ENCODE results near the gene AFTPH.
A peak's percentile ranks its signal among the peaks of the same experiment; 100 is the strongest.

The AFTPH gene

GRCh38 chr2:64606479-64607363 lies 82.6 kb downstream of the AFTPH start:
- H3K4me3 ChIP-seq (ENCODE audit: low read depth, low read length), result peak overlapping the region; percentile 42; the same call in 1 of the 2 replicates
- peaks cover 20% of the 10 kb centered on the region; the same call in 1 of the 2 replicates for H3K27me3 ChIP-seq (ENCODE audit: control insufficient read depth, insufficient read depth, low read length)
- H3K36me3 ChIP-seq (ENCODE audit: control insufficient read depth, insufficient read depth, low read length), result no peaks in the 10 kb centered on the region
- H3K27ac ChIP-seq (ENCODE audit: low read depth, low read length), result no peak overlapping the region
- H3K4me1 ChIP-seq (ENCODE audit: control insufficient read depth, insufficient read depth, low read length), result peaks cover 16% of the 10 kb centered on the region
- H3K9ac ChIP-seq (ENCODE audit: low read length), result no peak overlapping the region
- H3K9me3 ChIP-seq (ENCODE audit: control insufficient read depth, insufficient read depth, low read depth, low read length), result peaks cover 7% of the 10 kb centered on the region

GRCh38 chr2:64607381-64608304 lies 83.5 kb downstream of the AFTPH start:
- Histone ChIP-seq H3K4me1 (ENCODE audit: control insufficient read depth, insufficient read depth, low read length) (peaks cover 16% of the 10 kb centered on the region), H3K36me3 (ENCODE audit: control insufficient read depth, insufficient read depth, low read length) (no peaks in the 10 kb centered on the region), H3K9ac (ENCODE audit: low read length) (no peak overlapping the region), H3K27ac (ENCODE audit: low read depth, low read length) (no peak overlapping the region), H3K27me3 (ENCODE audit: control insufficient read depth, insufficient read depth, low read length) (peaks cover 20% of the 10 kb centered on the region; the same call in 1 of the 2 replicates), H3K4me3 (ENCODE audit: low read depth, low read length) (no peak overlapping the region), H3K9me3 (ENCODE audit: control insufficient read depth, insufficient read depth, low read depth, low read length) (peaks cover 7% of the 10 kb centered on the region)

- Histone ChIP-seq H3K4me1 (ENCODE audit: control insufficient read depth, insufficient read depth, low read length) (peaks cover 16% of the 10 kb centered on the region), H3K9ac (ENCODE audit: low read length) (no peak overlapping the region), H3K9me3 (ENCODE audit: control insufficient read depth, insufficient read depth, low read depth, low read length) (peaks cover 6% of the 10 kb centered on the region), H3K27ac (ENCODE audit: low read depth, low read length) (no peak overlapping the region), H3K36me3 (ENCODE audit: control insufficient read depth, insufficient read depth, low read length) (no peaks in the 10 kb centered on the region), H3K4me3 (ENCODE audit: low read depth, low read length) (peak overlapping the region; percentile 64), H3K27me3 (ENCODE audit: control insufficient read depth, insufficient read depth, low read length) (peaks cover 20% of the 10 kb centered on the region; the same call in 1 of the 2 replicates)
These were observed 84.7 kb downstream of the AFTPH start for GRCh38 chr2:64608867-64609226.

GRCh38 chr2:64609227-64609941 lies 85.3 kb downstream of the AFTPH start:
- H3K9ac ChIP-seq (ENCODE audit: low read length), result peak overlapping the region; percentile 70
- H3K4me3 ChIP-seq (ENCODE audit: low read depth, low read length), result peak overlapping the region; percentile 64
- peaks cover 16% of the 10 kb centered on the region for H3K4me1 ChIP-seq (ENCODE audit: control insufficient read depth, insufficient read depth, low read length)
- peaks cover 20% of the 10 kb centered on the region; the same call in 1 of the 2 replicates for H3K27me3 ChIP-seq (ENCODE audit: control insufficient read depth, insufficient read depth, low read length)
- no peak overlapping the region for H3K27ac ChIP-seq (ENCODE audit: low read depth, low read length)
- H3K36me3 ChIP-seq (ENCODE audit: control insufficient read depth, insufficient read depth, low read length), result no peaks in the 10 kb centered on the region
- peaks cover under 1% of the 10 kb centered on the region; the same call in 1 of the 2 replicates for H3K9me3 ChIP-seq (ENCODE audit: control insufficient read depth, insufficient read depth, low read depth, low read length)

- Histone ChIP-seq H3K9me3 (ENCODE audit: control insufficient read depth, insufficient read depth, low read depth, low read length) (no peaks in the 10 kb centered on the region), H3K4me3 (ENCODE audit: low read depth, low read length) (peak overlapping the region; percentile 64), H3K27me3 (ENCODE audit: control insufficient read depth, insufficient read depth, low read length) (peaks cover 20% of the 10 kb centered on the region; the same call in 1 of the 2 replicates), H3K36me3 (ENCODE audit: control insufficient read depth, insufficient read depth, low read length) (no peaks in the 10 kb centered on the region), H3K4me1 (ENCODE audit: control insufficient read depth, insufficient read depth, low read length) (peaks cover 16% of the 10 kb centered on the region), H3K9ac (ENCODE audit: low read length) (peak overlapping the region; percentile 70), H3K27ac (ENCODE audit: low read depth, low read length) (no peak overlapping the region)
These were observed 85.8 kb downstream of the AFTPH start for GRCh38 chr2:64609942-64610281.

GRCh38 chr2:64610316-64610855 lies 86.3 kb downstream of the AFTPH start:
- Histone ChIP-seq H3K27ac (ENCODE audit: low read depth, low read length) (no peak overlapping the region), H3K4me1 (ENCODE audit: control insufficient read depth, insufficient read depth, low read length) (peaks cover 16% of the 10 kb centered on the region), H3K36me3 (ENCODE audit: control insufficient read depth, insufficient read depth, low read length) (no peaks in the 10 kb centered on the region), H3K9me3 (ENCODE audit: control insufficient read depth, insufficient read depth, low read depth, low read length) (no peaks in the 10 kb centered on the region), H3K4me3 (ENCODE audit: low read depth, low read length) (no peak overlapping the region), H3K9ac (ENCODE audit: low read length) (no peak overlapping the region), H3K27me3 (ENCODE audit: control insufficient read depth, insufficient read depth, low read length) (peaks cover 20% of the 10 kb centered on the region; the same call in 1 of the 2 replicates)

- Histone ChIP-seq H3K9ac (ENCODE audit: low read length) (no peak overlapping the region), H3K4me3 (ENCODE audit: low read depth, low read length) (no peak overlapping the region), H3K4me1 (ENCODE audit: control insufficient read depth, insufficient read depth, low read length) (peaks cover 13% of the 10 kb centered on the region), H3K27me3 (ENCODE audit: control insufficient read depth, insufficient read depth, low read length) (peaks cover 20% of the 10 kb centered on the region; the same call in 1 of the 2 replicates), H3K36me3 (ENCODE audit: control insufficient read depth, insufficient read depth, low read length) (no peaks in the 10 kb centered on the region), H3K27ac (ENCODE audit: low read depth, low read length) (no peak overlapping the region), H3K9me3 (ENCODE audit: control insufficient read depth, insufficient read depth, low read depth, low read length) (no peaks in the 10 kb centered on the region)
These were observed 88.6 kb downstream of the AFTPH start for GRCh38 chr2:64612575-64613195.

- Histone ChIP-seq H3K4me3 (ENCODE audit: low read depth, low read length) (no peak overlapping the region), H3K9ac (ENCODE audit: low read length) (no peak overlapping the region), H3K27me3 (ENCODE audit: control insufficient read depth, insufficient read depth, low read length) (peaks cover 16% of the 10 kb centered on the region; the same call in 1 of the 2 replicates), H3K36me3 (ENCODE audit: control insufficient read depth, insufficient read depth, low read length) (no peaks in the 10 kb centered on the region), H3K27ac (ENCODE audit: low read depth, low read length) (no peak overlapping the region), H3K9me3 (ENCODE audit: control insufficient read depth, insufficient read depth, low read depth, low read length) (no peaks in the 10 kb centered on the region), H3K4me1 (ENCODE audit: control insufficient read depth, insufficient read depth, low read length) (peaks cover 19% of the 10 kb centered on the region)
These were observed 89.1 kb downstream of the AFTPH start for GRCh38 chr2:64613276-64613675.

GRCh38 chr2:64615192-64615763 lies 91.2 kb downstream of the AFTPH start:
- Histone ChIP-seq H3K9me3 (ENCODE audit: control insufficient read depth, insufficient read depth, low read depth, low read length) (no peaks in the 10 kb centered on the region), H3K36me3 (ENCODE audit: control insufficient read depth, insufficient read depth, low read length) (no peaks in the 10 kb centered on the region), H3K27me3 (ENCODE audit: control insufficient read depth, insufficient read depth, low read length) (0 out of 2 replicates have a peak, but pooled peaks cover 3% of the 10 kb centered on the region), H3K4me1 (ENCODE audit: control insufficient read depth, insufficient read depth, low read length) (peaks cover 19% of the 10 kb centered on the region), H3K9ac (ENCODE audit: low read length) (no peak overlapping the region), H3K27ac (ENCODE audit: low read depth, low read length) (no peak overlapping the region), H3K4me3 (ENCODE audit: low read depth, low read length) (no peak overlapping the region)

Measured in HUES6 (cell line).